CD4-positive, alpha-beta T cell treated with Interleukin-1 beta for 1 hour (primary cell): Measurements from ENCODE around the gene MTHFSD.

Source experiments
- DNase-seq, 2 donors: peaks; one replicate each; pipeline ENCODE4 v3.0.0-alpha.2; 2020 to 2022

MTHFSD gene

DNA sequence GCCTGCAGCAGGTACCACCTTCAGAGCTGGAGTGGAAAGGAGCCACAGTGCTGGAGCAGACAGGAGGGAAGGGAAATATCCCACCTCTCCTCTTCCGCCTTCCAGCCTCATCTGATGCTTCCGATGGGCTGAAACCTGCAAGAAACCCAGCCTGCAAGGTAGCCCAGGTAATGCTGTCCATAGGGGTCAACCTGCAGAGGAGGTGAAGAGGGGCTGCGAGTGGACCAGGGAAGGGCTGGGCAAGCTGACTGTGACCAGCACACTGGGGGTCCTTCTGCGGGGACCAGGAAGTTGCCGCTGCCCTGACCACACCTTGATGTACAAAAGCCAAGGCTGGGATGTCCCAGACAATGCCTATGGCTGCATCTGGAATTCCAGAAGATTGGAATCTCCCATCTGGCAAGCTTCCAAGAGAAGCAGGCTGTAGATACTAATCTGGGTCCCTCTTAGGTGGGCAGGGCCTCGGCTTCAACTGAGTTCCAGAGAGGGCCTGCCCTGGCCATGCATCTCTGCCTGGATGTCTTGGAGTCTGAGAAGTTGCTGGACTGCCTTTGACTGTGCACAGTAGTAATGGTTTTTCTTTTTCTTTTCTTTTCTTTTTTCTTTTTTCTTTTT lies 29.1 kb upstream of the MTHFSD start:
- no peak for DNase-seq

DNA sequence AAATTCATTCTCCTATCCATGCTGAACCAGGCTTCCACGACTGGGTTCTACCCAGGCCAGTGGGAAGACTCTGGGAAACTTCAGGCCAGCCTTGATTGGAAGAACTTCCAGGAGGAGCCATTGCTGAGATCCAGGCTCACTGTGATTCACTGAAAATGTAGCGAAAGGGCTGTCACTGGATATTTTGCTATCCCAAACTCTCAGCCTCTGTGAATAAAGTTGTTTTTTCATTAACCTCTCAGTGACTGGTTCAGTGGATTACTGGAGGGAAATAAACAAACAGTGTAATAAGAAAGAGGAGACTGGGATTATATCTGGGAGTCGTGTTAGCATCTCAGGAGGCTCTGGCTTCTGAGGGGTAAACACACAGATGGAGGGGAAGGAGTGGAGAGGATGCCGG lies 26.4 kb upstream of the MTHFSD start:
- no peak for DNase-seq

DNA sequence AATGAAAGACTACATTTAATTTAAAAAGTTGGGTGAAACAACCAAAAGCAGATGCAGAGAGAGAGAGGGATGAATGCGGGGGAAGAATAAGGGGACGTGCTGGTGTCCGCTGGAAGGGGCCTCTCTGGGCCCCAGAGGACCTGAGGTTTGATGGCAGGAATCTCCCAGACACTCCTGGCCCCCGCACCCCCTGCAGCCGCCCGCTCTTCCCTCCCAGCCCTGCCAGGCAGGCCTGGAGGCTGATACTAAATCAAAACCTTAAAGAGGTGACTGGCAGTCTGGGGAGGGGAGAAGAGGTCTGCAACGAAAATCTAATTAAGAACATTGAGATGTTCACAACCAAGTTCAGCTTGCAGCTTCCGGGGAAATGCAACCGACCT lies 25.7 kb upstream of the MTHFSD start:
- no peak for DNase-seq

DNA sequence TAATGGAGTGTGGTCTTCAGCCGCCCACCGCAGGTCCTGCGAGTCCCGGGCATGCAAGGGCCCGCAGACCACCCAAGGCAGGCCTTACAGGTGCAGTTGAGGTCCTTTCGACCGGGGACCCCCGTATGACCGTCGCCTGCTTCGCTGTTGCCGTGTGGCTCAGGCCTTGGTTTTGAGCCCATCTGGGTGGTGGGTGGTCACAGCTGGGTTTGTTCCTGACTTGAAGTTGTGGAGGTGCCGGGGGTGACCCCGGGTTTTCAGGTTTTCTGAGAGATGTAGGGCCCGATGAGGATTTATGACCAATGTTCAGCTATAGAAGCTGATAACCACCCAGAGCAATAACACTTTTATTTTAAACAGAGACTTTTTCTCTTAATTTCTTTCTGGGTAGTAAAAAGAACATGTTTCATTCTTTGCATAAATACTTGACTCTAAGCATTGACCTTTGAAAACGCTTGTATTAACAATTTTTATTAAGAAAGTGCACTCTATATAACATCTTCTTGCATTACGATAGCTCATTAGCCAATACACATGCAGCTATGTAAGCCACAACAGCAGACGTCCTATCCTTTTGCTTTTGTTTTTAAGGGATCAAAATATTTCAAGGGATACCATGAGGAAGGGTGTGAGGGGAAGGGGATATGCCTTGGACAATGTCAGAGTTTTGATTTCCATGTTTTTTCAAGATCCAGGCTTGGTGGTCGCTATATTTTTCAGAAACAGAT lies 25.2 kb upstream of the MTHFSD start:
- no peak for DNase-seq

DNA sequence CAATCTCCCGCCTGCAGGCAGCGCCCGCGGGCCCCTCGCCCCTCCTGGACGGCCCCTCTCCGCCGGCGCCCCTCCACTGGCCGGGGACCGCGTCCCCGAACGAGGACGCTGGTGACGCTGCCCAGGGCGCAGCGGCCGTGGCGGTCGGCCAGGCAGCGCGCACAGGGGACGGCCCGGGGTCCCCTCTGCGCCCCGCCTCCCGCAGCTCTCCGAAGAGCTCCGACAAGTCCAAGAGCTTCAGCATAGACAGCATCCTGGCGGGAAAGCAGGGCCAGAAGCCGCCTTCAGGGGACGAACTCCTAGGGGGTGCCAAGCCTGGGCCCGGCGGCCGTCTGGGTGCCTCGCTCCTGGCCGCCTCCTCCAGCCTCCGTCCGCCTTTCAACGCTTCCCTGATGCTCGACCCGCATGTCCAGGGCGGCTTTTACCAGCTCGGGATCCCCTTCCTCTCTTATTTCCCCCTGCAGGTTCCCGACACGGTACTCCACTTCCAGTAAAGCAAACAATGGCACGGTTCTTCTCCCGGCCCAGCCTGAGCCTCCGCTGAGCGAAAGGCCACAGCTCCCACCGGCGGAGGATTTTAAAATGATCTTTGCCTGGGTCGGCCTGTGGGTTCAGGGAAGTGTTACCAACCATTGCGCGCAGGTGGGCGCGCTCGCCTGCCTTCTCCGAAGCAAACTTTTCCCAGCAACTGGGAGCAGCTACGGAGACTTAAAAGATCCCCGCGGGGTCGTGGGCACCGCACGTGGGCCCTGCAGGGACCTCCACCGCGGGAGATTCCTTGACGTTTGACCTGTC lies 24.4 kb upstream of the MTHFSD start:
- DNase-seq = no peak

DNA sequence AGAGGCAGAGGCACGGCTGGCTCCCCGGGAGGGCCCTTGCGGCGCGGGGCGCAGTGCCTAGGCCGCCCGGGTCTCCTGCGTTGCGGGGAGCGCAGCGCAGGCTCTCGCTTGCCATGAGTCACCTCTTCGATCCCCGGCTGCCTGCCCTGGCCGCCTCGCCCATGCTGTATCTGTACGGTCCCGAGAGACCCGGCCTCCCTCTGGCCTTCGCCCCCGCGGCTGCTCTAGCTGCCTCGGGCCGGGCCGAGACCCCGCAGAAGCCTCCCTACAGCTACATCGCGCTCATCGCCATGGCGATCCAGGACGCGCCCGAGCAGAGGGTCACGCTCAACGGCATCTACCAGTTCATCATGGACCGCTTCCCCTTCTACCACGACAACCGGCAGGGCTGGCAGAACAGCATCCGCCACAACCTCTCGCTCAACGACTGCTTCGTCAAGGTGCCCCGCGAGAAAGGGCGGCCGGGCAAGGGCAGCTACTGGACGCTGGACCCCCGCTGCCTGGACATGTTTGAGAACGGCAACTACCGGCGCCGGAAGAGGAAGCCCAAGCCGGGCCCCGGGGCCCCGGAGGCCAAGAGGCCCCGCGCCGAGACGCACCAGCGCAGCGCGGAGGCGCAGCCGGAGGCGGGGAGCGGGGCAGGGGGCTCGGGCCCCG lies 23.7 kb upstream of the MTHFSD start:
- no peak for DNase-seq

DNA sequence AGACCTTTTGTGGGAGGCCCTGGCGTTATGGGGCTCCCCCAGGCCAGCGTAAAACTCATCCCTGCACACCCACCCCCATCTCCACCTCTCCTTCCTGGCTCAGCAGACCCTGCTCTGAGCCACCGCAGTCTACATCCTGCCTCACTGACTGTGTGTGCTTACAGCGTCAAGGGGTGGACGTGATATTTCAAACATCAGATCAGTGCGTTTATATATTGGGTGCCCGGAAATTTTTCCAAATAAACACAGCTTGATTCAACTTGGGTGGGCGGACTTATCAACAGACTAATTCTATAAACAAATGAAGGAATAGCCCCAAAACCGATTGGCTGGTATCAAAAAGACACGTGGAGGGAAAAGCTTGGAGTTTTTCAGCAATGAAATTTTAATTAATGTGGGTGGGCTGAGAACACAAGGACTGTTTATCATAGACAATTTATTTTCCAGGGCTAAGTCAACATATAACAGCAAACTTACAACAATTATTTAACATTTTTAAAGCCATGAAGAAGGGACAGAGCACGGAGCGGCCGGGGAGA lies 23.1 kb upstream of the MTHFSD start, which contains the start of gene FOXL1:
FOXL1 (plus strand) TSS at position 489 of the 539 bp plus-strand sequence. CDS start 175 bp downstream, outside the sequence.
- DNase-seq = no peak

DNA sequence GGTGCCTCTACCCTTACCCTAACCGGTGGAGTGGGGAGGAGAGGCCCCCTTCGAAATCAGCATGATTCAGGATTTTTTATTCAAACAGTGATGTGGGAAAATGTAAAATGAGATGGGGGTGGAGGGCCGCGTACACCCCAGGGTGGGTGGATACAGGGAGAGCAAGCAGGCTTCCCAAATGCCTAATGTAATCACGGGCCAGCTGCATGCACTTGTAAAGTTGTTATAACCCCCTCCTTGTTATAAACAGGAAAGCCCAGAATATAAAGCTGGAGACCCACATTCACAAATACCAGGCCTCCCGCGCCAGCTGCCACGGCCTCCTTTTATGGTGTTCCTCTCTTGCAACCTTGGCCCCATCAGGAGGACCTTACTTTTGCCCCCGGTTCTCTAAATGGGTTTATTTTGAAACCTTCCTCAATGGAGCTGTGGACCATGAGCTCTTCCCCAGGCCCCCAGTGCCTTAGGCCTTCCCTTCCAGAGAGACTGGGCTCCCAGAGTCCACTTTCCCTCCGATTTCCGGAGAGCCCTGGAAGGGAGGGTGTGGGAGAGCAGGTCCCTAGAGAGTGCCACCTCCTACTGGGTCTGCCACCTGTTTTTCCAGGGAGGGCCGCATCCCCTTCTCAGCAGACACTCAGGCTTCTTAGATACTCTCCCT lies 22.4 kb upstream of the MTHFSD start:
- DNase-seq = no peak

DNA sequence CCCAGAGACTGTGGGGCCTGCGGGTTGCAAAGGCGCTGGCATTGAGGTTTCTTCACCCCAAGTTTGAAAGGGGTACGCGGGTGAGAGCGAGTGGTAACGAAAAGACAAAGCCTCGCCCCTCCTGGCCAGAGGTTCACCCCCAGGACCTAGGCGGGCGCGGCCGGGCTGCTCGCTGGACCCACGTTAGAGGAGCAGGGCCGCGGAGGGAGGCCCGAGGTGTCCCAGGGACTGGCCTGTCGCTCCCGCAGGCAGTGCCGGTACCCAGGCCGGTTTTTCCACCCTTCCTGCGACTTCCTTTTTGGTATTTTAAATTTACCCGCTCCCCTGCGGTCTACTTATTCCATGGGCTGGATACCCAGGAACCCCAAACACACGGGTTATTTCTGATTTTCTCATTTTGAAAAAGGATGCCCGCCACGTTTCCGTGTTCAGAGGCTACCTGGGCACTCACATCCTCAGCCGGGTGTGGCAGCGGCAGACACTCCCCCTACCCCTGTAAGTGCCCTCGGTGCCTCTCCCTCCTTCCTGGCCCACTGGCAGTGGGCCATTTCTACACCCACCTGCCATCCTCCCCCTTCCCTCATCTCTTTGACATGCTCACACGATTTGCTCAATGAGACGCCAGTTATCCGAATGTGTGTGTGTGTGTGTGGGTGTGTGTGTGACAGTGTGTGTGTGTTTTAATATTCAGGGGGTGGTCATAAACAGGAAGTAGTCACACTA lies 21.7 kb upstream of the MTHFSD start:
- no peak for DNase-seq

DNA sequence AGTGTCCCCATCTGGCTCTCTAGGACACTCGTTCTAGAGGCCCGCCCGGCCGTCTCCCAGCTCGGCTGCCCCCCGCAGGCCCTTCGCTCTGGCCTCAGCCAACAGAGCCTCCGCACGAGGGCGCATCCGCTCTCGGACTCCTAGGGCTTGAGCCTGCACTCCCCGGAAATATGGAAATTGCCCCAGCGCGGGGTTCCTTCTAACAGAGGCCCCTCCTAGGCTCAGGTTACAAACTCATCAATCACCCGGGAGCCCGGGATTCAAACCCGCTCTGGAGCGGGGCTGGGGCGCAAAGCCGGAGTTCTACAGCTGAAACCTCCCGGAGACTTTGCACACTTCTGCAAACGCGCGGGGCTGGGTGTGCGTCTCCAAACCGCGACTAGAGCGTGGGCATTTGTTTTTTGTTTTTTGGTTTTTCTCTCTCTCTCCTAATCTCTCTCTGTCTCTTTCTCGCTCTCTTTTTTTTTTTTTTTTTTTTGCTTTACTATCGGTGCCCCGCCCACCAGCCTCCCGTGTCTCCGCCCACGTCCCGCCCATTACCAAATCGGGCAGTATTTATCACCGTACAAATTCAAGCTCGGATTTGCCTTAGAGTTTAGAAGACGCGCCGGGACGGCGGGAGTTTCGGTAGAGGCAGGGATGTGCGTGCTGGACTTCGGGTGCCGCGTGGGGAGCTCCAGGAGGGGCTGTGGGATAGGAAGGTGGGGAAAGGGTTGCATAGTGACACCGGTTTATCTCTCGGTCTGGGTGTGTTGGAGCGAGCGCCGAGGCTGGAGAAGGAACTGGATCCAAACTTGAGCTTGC lies 20.9 kb upstream of the MTHFSD start:
- DNase-seq = peak; percentile 25 to 35

DNA sequence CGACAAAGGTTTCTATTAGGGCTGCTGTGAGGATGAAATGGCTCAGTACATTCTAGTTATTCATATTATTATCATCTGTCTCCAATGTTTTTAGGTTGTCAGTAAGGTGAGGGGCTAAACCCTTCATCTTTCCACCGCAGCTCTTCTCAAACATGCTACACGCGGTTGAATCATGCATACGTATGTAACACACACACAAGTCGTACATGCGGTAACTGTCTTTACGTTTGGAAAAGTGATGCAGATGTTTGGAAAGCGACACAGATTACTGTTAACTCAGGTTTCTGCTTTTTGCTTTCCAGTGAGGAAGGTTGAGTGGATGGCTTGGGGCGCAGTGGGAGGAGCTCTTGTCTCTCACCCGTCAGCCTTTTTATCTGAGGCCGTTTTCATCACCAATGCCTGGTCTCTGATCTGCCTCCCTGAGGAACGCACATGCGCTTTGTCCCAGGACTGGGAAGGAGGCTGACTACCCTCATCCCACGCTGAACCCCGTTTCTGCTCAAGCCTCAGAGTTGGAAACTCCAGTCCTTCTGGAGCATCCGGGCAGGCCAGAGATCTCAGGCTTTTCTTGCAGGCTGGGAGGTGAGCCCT lies 20.2 kb upstream of the MTHFSD start:
- DNase-seq = no peak

DNA sequence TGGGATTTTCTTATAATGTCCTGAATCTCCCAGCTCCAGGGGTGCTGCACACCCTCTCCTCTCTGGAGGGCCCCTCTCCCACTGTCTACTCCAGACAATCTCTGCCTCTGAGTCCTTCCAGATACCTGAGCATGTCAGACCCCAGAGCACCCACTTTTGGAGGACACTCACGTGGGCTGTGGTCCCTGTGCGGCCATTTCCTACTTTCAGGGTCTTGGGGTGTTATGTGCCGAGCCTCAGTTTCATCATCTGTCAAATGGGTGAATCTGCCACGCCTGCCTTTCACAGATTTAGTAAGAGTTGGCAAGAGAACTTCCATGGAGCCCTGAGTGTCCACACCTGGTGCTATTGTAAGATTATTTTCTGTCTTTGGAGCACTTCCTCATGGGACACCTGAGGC lies 19.6 kb upstream of the MTHFSD start:
- no peak for DNase-seq

DNA sequence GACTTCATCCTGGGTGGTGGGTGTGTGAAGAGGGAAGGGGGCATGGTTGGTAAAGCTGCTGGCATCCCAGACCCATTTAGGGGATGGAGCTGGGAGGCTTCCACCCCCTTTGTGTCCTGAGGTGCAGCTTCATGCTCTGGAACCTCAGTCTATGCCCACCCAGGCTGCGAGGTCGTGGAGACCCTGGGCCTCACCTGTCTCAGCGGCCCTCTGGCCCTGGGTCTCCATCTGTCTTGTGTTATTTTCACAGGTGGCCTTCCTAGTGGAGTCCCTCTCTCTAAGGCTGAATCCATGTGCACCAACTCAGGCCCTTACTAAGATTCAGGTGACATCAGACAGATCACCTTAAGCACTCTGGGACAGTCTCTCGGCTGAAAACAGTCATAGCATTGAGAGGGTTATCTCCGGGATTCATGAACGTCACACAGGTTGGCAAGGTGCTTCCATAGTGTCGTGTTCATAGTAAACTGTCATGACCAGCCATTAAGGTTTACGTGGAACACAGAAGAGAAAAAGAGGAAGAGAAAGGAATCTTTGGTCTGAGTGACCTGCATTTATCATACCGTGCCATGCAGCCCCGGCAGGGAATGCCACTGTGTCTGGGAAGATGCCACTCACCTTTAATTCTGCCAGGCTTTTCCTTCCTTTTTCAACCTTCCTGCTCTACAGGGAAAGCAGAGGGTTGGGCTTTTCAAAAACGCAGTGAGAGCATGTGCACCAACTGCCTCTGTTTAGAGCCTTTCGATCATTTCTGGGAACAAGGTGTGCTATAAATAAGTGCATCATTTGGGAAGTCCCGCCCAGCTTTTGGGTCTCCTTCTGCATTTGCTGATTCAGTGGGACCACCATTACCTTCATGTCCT lies 18.8 kb upstream of the MTHFSD start:
- no peak for DNase-seq

DNA sequence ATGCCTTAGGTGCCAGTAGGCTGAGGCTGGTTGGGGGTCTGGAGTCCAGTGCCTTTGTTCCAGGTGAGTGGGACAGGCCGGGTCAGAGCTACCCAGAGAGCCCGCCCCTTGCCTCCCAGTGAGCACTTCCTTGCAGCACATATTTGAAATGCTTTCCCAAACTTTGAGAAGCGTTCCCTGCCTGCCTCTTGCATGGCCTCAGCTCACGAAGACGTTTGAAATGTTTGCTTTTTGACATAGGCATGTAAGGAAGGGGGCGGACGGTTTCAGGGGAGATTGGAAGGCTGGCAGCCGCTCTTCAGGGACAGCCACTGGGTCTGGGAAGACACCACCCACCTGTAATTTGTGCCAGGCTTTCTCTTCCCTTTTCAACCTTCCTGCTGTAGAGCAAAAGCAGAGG lies 18.2 kb upstream of the MTHFSD start:
- DNase-seq = no peak

DNA sequence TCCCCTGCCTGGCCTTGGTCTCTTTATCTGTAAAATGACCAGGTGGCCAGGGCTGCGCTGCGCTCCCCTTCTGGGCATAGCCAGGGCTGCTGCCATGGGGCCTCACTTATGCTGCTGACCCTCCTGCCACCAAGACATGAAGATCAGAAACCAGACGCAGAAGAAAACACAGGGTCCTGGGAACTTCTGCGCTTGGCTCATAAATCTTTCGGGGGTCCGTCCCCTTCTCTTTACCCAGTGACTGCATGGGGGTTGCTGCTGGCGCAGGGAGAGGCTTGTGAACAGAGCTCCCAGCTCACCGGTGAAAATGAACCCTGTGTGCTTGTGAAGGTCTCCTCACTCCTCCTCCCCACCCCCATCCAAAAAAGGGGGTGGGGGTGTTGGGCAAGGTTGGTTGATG lies 17.6 kb upstream of the MTHFSD start:
- DNase-seq = no peak

DNA sequence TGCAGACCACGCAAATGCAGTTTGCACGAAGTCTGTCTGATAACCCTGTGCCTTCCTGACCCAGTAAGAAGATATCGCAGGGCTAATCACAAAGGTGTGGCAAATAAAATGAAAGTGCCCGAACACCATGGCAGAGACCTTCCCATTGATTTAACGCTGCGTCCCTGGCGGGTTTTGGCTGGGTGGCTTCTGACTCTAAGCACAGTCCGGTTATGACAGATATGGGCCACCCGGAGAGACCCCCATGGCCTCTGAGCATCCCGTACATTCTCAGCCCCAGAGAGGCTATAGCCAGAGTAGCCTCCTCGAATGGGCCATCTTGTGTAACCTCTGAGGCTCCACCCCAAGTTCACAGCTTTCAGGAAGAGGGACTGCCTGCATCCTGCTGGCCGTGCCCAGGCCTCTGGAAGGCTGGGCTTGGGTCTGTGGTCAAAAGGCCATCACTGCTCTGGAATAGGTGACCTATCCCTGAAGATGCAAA lies 17.0 kb upstream of the MTHFSD start:
- DNase-seq = no peak

DNA sequence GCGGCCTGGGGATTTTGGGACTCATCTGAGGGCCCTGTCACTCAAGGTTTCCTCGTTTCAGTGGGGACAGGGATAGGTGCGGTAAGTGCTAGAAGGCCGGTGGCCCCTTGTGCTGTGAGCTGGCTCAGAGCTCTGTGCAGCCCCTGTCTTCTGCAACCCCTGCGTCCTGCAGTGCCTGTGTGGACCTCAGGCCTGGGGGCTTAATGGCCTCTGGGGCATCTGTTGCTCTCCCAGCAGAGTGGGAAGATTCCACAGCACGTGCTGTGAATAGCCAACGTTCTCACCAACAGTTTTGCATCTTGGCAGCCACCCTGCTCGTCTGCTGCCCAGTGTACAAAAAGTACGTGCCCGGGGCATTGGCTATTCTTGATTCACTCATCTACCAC lies 16.5 kb upstream of the MTHFSD start:
- DNase-seq = no peak

DNA sequence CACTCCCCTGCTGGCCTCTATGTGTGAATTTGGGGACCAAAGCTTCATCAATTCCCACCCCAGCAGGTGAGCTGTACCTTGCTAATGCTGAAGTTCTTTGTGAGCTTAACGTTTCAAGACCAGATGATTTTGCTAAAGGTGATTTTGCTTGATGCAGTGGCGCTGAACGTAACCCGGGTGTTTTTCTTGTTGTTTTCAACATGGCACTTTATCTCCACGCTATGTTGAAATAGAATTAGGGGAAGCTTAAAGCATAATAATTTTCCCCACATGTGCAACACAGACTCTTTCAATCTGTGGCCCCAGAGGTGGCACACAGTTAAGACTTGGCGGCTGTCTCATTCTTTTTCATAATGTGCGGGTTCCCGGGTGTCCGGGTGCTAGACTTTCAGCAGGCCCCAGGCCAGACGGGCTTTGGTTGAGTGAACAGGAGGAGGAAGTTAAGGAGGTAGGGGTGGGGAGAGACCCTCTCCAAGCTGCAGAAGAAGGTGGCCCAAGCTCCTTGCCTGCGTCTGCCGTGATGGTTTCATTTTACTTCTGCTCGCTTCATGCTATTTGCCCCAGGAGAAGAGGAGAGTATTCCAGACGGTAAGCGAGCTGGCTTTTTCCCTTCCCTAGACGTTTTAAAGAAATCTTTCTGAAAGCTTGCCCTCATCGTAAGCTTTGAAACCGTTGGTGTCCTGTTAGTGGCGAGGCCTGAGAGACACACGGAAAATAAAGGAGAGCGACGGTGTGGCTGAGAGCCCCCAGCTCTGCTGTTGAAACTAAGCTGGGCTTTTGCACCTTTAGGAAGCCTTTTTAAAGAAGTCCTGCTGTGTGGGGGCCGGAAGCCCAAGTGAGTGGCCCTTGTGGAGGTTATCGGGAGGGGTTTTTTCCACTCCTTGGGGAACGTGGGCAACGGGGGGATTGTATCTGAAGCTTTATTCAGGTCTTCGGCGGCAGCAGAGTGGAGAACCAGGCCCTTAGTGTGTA lies 15.8 kb upstream of the MTHFSD start:
- DNase-seq = no peak
